NCI-H446 treated with DMSO at 0.1 percent for 48 hours (cell line): ENCODE data around the gene UGCG.
"Not testable (repeated sequence)": the region's sequence is repeated elsewhere in the genome, so short reads cannot be mapped to it uniquely, and the experiment has no call there.

Experiments used
- DNase-seq: peaks from one replicate; lab custom pipeline; 2025; lab: John Stamatoyannopoulos, UW

Gene UGCG

GRCh38 chr9:111920531-111920930 lies 23.9 kb downstream of the UGCG start:
- no peak for DNase-seq

- no peak for DNase-seq
Observed at GRCh38 chr9:111922324-111923013, 25.9 kb downstream of the UGCG start.

- DNase-seq, result no peak
Observed at GRCh38 chr9:111924281-111924680, 27.7 kb downstream of the UGCG start.

DNA sequence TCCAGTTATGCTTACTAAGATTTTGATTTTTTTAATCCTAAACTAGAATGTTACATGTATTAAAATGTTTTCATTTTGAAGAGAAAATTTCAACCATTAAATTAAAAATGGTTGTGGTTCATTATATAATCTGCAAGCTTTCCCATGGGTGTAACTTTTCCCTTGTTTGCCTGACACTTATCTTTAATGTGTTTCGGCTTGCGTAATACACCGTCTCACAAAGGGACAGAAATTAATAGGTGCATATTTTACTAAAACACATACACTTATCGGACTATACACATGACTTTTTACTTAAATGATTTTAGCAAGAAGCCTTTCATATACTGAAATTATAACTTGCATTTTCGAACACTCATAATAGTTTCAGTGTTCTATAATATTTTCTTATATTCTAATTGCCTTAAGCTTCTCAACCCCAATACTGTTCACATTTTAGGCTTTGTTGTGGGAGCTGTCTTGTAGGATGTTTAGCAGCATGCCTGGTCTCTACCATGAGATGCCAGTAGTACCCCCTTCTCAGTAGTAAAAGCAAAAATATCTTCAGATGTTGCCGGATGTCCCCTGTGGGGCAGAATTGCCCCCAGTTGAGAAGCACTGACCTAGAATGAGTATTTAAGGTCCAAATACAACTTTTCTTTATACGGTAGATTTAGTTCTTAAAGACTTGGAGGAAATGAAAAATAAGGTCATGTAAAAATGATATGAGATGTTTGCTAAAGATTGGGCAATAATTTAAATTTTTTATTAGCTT lies 28.6 kb downstream of the UGCG start:
- DNase-seq, result no peak

- no peak for DNase-seq
Observed at GRCh38 chr9:111925784-111926183, 29.2 kb downstream of the UGCG start.

DNA sequence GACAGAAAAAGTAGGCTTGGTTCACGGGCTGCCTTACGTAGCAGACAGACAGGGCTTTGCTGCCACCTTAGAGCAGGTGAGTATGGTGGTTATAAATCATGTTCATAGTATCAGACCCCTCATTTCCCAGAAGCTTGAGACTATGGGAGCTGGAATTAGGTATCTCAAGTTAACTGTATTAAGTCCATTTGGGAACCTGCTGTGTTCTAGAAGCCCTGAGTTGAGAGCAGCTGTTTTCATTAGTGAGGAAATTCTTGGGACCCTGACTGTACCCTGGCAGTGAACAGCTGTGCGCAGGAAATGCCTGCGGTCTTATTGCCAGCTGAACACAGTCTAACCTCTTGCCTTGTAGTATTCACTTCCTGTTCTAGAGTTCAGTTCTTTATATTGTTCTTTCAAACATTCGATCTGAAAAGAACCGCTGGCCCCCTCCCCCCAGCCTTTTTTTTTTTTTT lies 29.8 kb downstream of the UGCG start:
- DNase-seq, result no peak

DNA sequence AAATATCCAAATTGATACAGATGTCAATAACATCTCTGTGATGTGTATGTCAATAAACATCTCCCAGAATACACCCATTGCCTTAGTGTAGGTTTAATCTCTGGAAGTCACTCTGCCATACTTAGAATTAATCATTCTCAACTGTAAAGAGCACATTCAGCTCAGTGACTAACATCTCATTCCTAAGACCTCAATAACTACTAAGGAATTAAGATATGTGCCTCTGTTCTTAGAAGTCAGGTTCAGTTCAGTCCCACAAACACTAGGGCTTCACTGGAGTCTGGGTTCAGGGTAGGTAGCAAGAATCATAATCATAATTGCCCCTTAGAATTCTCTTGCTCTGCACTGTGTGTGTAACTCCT lies 31.7 kb downstream of the UGCG start:
- no peak for DNase-seq

GRCh38 chr9:111934747-111935146 lies 38.1 kb downstream of the UGCG start:
- DNase-seq, result no peak

DNA sequence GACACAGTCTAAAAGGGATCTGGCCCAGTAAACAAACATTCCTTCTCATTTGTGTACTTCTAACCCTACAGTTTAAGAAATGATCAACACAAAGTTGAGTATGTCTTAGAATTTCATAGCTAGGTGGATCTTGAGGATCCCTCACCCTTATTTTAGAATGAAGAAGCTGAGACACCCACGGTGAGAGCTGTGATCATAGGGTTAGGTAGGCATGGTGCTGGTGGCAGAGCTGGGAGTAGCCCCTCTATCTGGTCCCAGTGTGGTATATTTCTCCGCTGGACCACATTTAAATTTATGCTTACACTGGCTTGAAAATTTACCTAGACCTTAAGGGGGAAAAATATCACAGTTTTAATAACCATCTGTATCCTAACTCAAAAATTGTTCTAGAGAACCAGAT lies 39.8 kb downstream of the UGCG start:
- no peak for DNase-seq

DNA sequence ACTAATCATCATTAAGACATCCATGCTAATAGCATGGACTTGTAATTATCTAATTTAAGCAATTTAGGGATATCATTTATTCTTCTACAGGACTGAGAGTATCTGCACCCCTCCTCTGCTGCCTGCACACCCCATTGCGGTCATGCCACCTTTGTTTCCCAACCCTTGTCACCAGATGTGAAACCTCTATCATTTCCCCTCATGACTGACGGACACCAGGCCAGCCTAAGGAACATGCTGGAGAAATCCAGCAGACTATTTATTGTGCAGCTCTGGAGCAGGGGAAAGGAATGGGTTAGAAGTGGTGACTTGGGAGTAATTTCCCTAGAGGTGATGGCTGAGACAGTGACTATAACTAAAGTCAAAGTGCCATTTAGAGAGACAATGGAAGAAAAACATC lies 40.7 kb downstream of the UGCG start:
- DNase-seq, result no peak

DNA sequence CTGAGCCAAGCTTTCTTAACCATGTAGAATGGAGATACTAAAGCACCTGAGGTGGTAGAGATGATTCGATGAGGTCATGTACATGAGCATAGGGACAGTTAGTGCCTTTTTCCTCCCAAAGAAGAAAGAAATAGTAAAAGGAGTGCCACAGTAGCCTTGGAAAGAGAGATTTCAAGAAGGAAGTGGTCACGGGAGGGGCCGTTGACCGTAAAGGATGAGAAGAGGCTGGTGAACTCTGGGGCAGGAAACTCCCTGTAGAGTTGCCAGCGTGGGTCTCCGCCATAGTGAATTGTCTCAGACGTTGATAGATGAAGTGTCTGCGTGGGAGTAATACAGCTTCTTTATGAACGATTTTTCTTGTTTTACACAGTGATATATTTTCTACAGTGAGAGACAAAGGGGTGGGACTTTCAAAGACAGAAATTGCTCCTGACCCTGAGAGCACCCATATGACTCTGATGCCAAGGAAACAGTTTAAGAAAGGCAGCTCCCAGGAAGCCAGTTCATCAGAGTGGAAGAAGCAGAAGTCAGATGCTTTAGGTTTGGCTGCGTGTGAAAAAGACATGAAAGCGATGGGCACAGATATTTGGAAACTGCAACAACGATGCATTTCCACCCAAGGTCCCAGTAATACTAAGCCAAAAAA lies 41.3 kb downstream of the UGCG start:
- DNase-seq, result no peak

DNA sequence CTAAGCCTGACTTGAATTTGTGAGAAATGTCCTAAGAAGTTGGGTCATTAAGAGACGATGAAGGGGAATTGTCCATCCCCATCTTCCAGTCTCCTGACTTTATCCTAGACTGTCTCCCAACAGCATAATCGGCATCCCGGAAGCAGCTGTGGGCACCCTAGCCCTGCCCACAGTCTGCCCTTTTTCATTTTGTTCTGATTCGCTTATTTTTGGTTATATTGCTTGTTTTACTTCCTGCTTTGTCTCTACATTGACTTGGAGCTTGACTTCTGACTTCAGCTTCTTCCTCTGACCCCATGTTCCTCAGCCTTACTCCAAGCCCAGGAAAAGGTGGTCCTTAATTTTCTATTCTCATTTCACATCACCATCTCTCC lies 41.8 kb downstream of the UGCG start:
- no peak for DNase-seq

GRCh38 chr9:111939322-111939721 lies 42.7 kb downstream of the UGCG start:
- DNase-seq, result no peak

DNA sequence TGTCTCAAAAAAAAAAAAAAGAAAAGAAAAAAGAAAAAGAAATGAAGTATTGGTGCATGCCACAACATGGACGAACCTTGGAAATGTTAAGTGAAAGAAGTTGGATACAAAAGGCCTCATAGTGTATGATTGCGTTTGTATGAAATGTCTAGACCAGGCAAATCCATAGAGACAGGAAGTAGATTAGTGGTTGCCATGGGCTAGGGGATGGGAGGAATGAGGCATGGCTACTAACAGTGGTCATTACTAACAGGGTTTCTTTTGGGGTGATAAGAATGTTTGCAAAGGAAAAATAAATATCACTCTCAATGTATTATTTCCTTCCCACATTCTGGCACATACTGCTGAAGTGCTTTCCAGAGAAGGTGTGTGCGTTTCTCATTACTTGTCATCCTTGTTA lies 44.1 kb downstream of the UGCG start:
- DNase-seq, result no peak

GRCh38 chr9:111943200-111943599 lies 46.6 kb downstream of the UGCG start:
- no peak for DNase-seq

- DNase-seq, result no peak
Observed at GRCh38 chr9:111943746-111944145, 47.1 kb downstream of the UGCG start.

- no peak for DNase-seq
Observed at GRCh38 chr9:111944241-111944866, 47.7 kb downstream of the UGCG start.

DNA sequence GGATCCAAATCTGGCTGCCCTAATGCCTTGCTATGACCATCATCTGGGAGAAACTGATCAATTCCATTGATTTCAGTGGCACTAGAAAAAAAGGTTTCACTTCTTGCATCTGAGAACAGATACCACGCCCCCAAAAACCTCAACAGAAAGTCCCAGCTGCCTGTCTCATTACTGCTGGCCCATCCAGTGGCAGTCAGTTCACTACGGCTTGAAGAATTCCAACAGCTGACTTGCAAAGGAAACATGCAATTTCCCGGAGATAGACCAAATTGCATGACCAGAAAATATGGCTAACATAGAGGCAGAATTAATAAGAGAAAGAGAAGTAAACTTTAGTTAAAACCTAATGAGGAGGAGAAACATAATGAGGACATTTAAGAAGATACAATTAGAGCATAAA lies 48.6 kb downstream of the UGCG start:
- no peak for DNase-seq

GRCh38 chr9:111948109-111948508 lies 51.5 kb downstream of the UGCG start:
- DNase-seq, result not testable (repeated sequence)

GRCh38 chr9:111948951-111949350 lies 52.3 kb downstream of the UGCG start:
- no peak for DNase-seq

GRCh38 chr9:111949919-111950318 lies 53.3 kb downstream of the UGCG start:
- no peak for DNase-seq

GRCh38 chr9:111952559-111952958 lies 55.9 kb downstream of the UGCG start:
- DNase-seq, result no peak

GRCh38 chr9:111953444-111953843 lies 56.8 kb downstream of the UGCG start:
- no peak for DNase-seq
